HepG2 (cell line): ENCODE results near the gene RALBP1. TPM values are rescaled to one million over a fixed set of nuclear protein-coding genes. Genes with fewer than 3 reads are reported as not detected.

Experiments
- ATAC-seq: fragments of 200-7000 bp; cut with Tn5 transposase; 3 replicates; pipeline ENCODE4 v1.9.1; 2020; ENCODE audit warnings: mild to moderate bottlenecking, moderate library complexity
- BruUV-seq: library from RNA; stranded (reverse); fragments of 400-500 nt; replicated peaks from 2 replicates; lab custom pipeline; 2021; lab: Mats Ljungman, UMichigan
- CTCF ChIA-PET: fragments of 300-600 bp; formaldehyde crosslinking; extraction: SDS; loops from one replicate; lab custom pipeline; 2021; ENCODE audit warnings: low total read pairs, inconsistent platforms, low intra/inter-chr PET ratio; lab: Yijun Ruan, JAX
- POLR2A ChIA-PET: fragments of 350-600 bp; sonication (Branson Sonifier 250); formaldehyde crosslinking; loops from one replicate; lab custom pipeline; 2020; ENCODE audit warnings: antibody characterized with exemption, inconsistent platforms; lab: Yijun Ruan, JAX
- DNase-seq: peaks from one replicate; pipeline ENCODE4 v3.0.0-alpha.2; 2015; ENCODE audit warnings: low spot score
- FAIRE-seq: peaks from 3 replicates; lab custom pipeline; 2011; peaks lifted over from hg19 to GRCh38; lab: Jason Lieb, UNC
- H2AFZ ChIP-seq: one replicate; pipeline ENCODE4 v1.6.1; 2011; ENCODE audit warnings: low read length, inconsistent platforms
- H3K27ac ChIP-seq: fragments of 300-600 bp; 3 replicates; pipeline ENCODE4 v1.8.0; 2011; ENCODE audit warnings: mixed run types, mild to moderate bottlenecking, mixed read lengths, low read length, inconsistent platforms; ENCODE audit not compliant: insufficient read depth; ENCODE audit errors: extremely low read length
- H3K27me3 ChIP-seq, 2 experiments: fragments of 200-600 bp in 1 of 2; 2 replicates in 1 of 2; 3 replicates in 1 of 2; pipeline versions ENCODE4 v1.6.0 to v1.8.0; 2011; ENCODE audit warnings: low read length in 2 of 2, mild to moderate bottlenecking in 2 of 2, moderate library complexity in 2 of 2, inconsistent platforms in 1 of 2; ENCODE audit not compliant: insufficient read depth in 2 of 2, control insufficient read depth in 1 of 2
- H3K36me3 ChIP-seq, 2 experiments: fragments of 200-600 bp in 1 of 2; replicated peaks in 1 of 2; 2 replicates in 1 of 2; 3 replicates in 1 of 2; pipeline versions ENCODE4 v1.5.1 to v1.8.0; 2011; ENCODE audit warnings: low read length in 2 of 2, inconsistent platforms in 1 of 2; ENCODE audit not compliant: insufficient read depth in 2 of 2, control insufficient read depth in 1 of 2
- H3K4me1 ChIP-seq: 2 replicates; pipeline ENCODE4 v1.5.1; 2012; ENCODE audit warnings: low read length, inconsistent platforms; ENCODE audit not compliant: insufficient read depth
- H3K4me2 ChIP-seq: 2 replicates; pipeline ENCODE4 v1.6.0; 2011; ENCODE audit warnings: low read depth, low read length, inconsistent platforms
- H3K4me3 ChIP-seq, 3 experiments: fragments of 200-600 bp in 1 of 3; sonication (generic), shearing (Covaris generic) in 1 of 3; replicated peaks in 1 of 3; 2 replicates each; pipeline ENCODE4 v1.5.1; 2011 to 2016; ENCODE audit warnings: low read length in 3 of 3, inconsistent platforms in 2 of 3, low read depth in 2 of 3, mild to moderate bottlenecking in 2 of 3, control low read depth in 1 of 3, mixed read lengths in 1 of 3; ENCODE audit not compliant: insufficient read depth in 1 of 3
- H3K79me2 ChIP-seq: one replicate; pipeline ENCODE4 v1.6.1; 2011; ENCODE audit warnings: low read length, inconsistent platforms; ENCODE audit not compliant: insufficient read depth
- H3K9ac ChIP-seq: 2 replicates; pipeline ENCODE4 v1.6.0; 2011; ENCODE audit warnings: mild to moderate bottlenecking, low read depth, low read length, inconsistent platforms; ENCODE audit not compliant: insufficient read depth
- H3K9me3 ChIP-seq: 2 replicates; pipeline ENCODE4 v1.5.1; 2012; ENCODE audit warnings: mild to moderate bottlenecking, low read length
- H4K20me1 ChIP-seq: 2 replicates; pipeline ENCODE4 v1.6.0; 2011; ENCODE audit warnings: inconsistent platforms, mild to moderate bottlenecking, low read length, moderate library complexity; ENCODE audit not compliant: insufficient read depth
- CC2D1A ChIP-seq: sonication (generic); formaldehyde crosslinking; IDR thresholded peaks from 2 replicates; pipeline ENCODE4 v1.8.1; 2023; ENCODE audit warnings: mild to moderate bottlenecking, missing genetic modification reagents
- FUBP1 ChIP-seq: sonication (generic); formaldehyde crosslinking; IDR thresholded peaks from 2 replicates; pipeline ENCODE4 v1.5.1; 2020; ENCODE audit warnings: missing genetic modification reagents, mild to moderate bottlenecking, borderline replicate concordance
- HIC2 ChIP-seq: sonication (generic); formaldehyde crosslinking; IDR thresholded peaks from 2 replicates; pipeline ENCODE4 v1.9.0; 2022; ENCODE audit warnings: low read depth, missing genetic modification reagents
- ZNF383 ChIP-seq: sonication (generic); formaldehyde crosslinking; IDR thresholded peaks from 2 replicates; pipeline ENCODE4 v1.4.0; 2020; ENCODE audit warnings: missing genetic modification reagents, mild to moderate bottlenecking, borderline replicate concordance
- ZNF501 ChIP-seq: sonication (generic); formaldehyde crosslinking; IDR thresholded peaks from 2 replicates; pipeline ENCODE4 v1.5.1; 2020; ENCODE audit warnings: mild to moderate bottlenecking, moderate library complexity, missing genetic modification reagents
- ZNF569 ChIP-seq: sonication (generic); formaldehyde crosslinking; IDR thresholded peaks from 2 replicates; pipeline ENCODE4 v1.5.0; 2020; ENCODE audit warnings: mild to moderate bottlenecking, missing genetic modification reagents, moderate library complexity, borderline replicate concordance
- ZSCAN22 ChIP-seq: sonication (generic); formaldehyde crosslinking; IDR thresholded peaks from 2 replicates; pipeline ENCODE4 v1.4.0; 2020; ENCODE audit warnings: mild to moderate bottlenecking, missing genetic modification reagents
- WGBS: methylation state at CpG from one replicate; pipeline ENCODE4 v1.1.6; 2017; ENCODE audit warnings: low lambda C conversion rate; 5-methylcytosine and 5-hydroxymethylcytosine counted together
- in situ Hi-C: cut with HindIII; loops from 2 replicates; pipeline ENCODE4 v1.10.0; 2017; ENCODE audit warnings: low pct_unique_long_range_greater_than_20kb; ENCODE audit not compliant: extremely low pct_ligation_motif_present
- intact Hi-C: fragments of 100-400 bp; cut with micrococcal nuclease; formaldehyde crosslinking; loops from one replicate; pipeline ENCODE4 v1.10.0; 2022; ENCODE audit not compliant: unreplicated experiment
- polyA plus RNA-seq, 8 experiments: library from polyadenylated mRNA; depleted of rRNA in 3 of 8; stranded (reverse) in 7 of 8; unstranded in 1 of 8; fragments of >200 nt; fragmentation: Illumina TruSeq in 4 of 8; extraction: Trizol in 4 of 8; gene quantifications; 2 replicates each; pipeline versions ENCODE4 v1.2.1 to v1.2.3, GENCODE V29; 2011 to 2016; ENCODE audit warnings: low read depth in 4 of 8, missing spikeins in 1 of 8, mixed read lengths in 1 of 8; ENCODE audit not compliant: insufficient read depth in 1 of 8
- total RNA-seq, 5 experiments: library from RNA; depleted of rRNA; stranded (reverse); fragments of >200 nt; fragmentation: Illumina TruSeq; extraction: Trizol; gene quantifications; 2 replicates each; pipeline ENCODE4 v1.2.3, GENCODE V29; 2016; ENCODE audit warnings: low read depth in 1 of 5

RALBP1 gene
- total and polyA plus RNA-seq, 2 of the 13 experiments (the other 11 are each of a cell fraction or from before 2014, with no cell fraction given): 24.5 to 33.1 TPM

- no TSS peak for BruUV-seq
- no peak for DNase-seq
- no peak for FAIRE-seq
- Histone ChIP-seq H3K36me3 (no peaks in the 10 kb centered on the region), H3K4me1 (peaks cover 6% of the 10 kb centered on the region; the same call in 1 of the 2 replicates), H3K9me3 (no peaks in the 10 kb centered on the region), H3K4me2 (no peak overlapping the region), H2AFZ (no peak overlapping the region), H3K27me3 (no peaks in the 10 kb centered on the region; a peak in 1 of 5 replicates), H3K4me3 (no peak overlapping the region), H3K9ac (no peak overlapping the region), H3K79me2 (no peaks in the 10 kb centered on the region), H4K20me1 (no peaks in the 10 kb centered on the region), H3K27ac (no peak overlapping the region)
- POLR2A ChIA-PET: no interaction called here
- no peak for ATAC-seq
- intact Hi-C loops (no loop called here), in situ Hi-C loops (no loop called here)
- TF ChIP-seq ZNF383 (CRISPR knock-in tag) (no peak), ZNF569 (CRISPR knock-in tag) (no peak), ZNF501 (CRISPR knock-in tag) (no peak)
- CTCF ChIA-PET: no interaction called here
- WGBS: 68% methylated on average over 4 of the region's 4 CpGs
Measured at GRCh38 chr18:9437672-9438071, 37.6 kb upstream of the RALBP1 start.

- Histone ChIP-seq H3K36me3 (no peaks in the 10 kb centered on the region), H3K4me1 (no peaks in the 10 kb centered on the region), H2AFZ (no peak overlapping the region), H3K79me2 (no peaks in the 10 kb centered on the region), H3K4me3 (no peak overlapping the region), H4K20me1 (no peaks in the 10 kb centered on the region), H3K4me2 (no peak overlapping the region), H3K9me3 (no peaks in the 10 kb centered on the region), H3K9ac (no peak overlapping the region), H3K27me3 (no peaks in the 10 kb centered on the region; a peak in 1 of 5 replicates), H3K27ac (no peak overlapping the region)
- ChIA-PET POLR2A (no interaction called here), CTCF (no interaction called here)
- in situ Hi-C loops: no loop called here
- BruUV-seq: no TSS peak
- DNase-seq: no peak
- intact Hi-C loops: no loop called here
- no peak for FAIRE-seq
- ATAC-seq: no peak
- WGBS: 14% methylated on average over 3 of the region's 3 CpGs
- TF ChIP-seq HIC2 (CRISPR knock-in tag): no peak
- no peak for TF ChIP-seq CC2D1A (CRISPR knock-in tag)
- TF ChIP-seq ZSCAN22 (CRISPR knock-in tag): no peak
- no peak for TF ChIP-seq FUBP1 (CRISPR knock-in tag)
Measured at GRCh38 chr18:9441061-9441460, 34.3 kb upstream of the RALBP1 start.
